Suprapubic skin (tissue), 4 donors: ENCODE measurements around the gene HECW1. TPM values are rescaled to one million over a fixed set of nuclear protein-coding genes. Genes with fewer than 3 reads are reported as not detected.

Experiments
- DNase-seq, 2 donors: peaks; one replicate each; pipeline ENCODE4 v3.0.0-alpha.2; 2019; ENCODE audit warnings: low spot score in 2 of 2
- H3K27ac ChIP-seq: fragments of 200-600 bp; sonication (generic); one replicate; pipeline ENCODE4 v1.5.1; 2019
- H3K27me3 ChIP-seq: fragments of 200-600 bp; sonication (generic); one replicate; pipeline ENCODE4 v1.5.1; 2019
- H3K36me3 ChIP-seq: fragments of 200-600 bp; sonication (generic); one replicate; pipeline ENCODE4 v1.5.1; 2019
- H3K4me1 ChIP-seq: fragments of 200-600 bp; sonication (generic); one replicate; pipeline ENCODE4 v1.5.1; 2019
- H3K4me3 ChIP-seq: fragments of 200-600 bp; sonication (generic); one replicate; pipeline ENCODE4 v1.5.1; 2019; ENCODE audit warnings: mild to moderate bottlenecking
- H3K9me3 ChIP-seq: fragments of 200-600 bp; sonication (generic); one replicate; pipeline ENCODE4 v1.5.1; 2019
- CTCF ChIP-seq, 2 donors: fragments of 200-600 bp in 1 of 2; fragments of 450-650 bp in 1 of 2; sonication (generic) in 1 of 2; IDR thresholded peaks; one replicate each; pipeline ENCODE4 v1.5.1; 2016 to 2019; ENCODE audit warnings: antibody characterized with exemption in 2 of 2, mild to moderate bottlenecking in 1 of 2, moderate library complexity in 1 of 2
- EP300 ChIP-seq: sonication (generic); formaldehyde crosslinking; IDR thresholded peaks from one replicate; pipeline ENCODE4 v1.6.1; 2017; ENCODE audit warnings: antibody characterized with exemption
- POLR2A ChIP-seq, 2 donors: fragments of 450-650 bp; IDR thresholded peaks; one replicate each; pipeline ENCODE4 v1.6.1; 2017; ENCODE audit warnings: antibody characterized with exemption in 2 of 2, mild to moderate bottlenecking in 2 of 2, moderate library complexity in 2 of 2
- POLR2AphosphoS5 ChIP-seq, 3 donors: sonication (generic); formaldehyde crosslinking; IDR thresholded peaks; one replicate each; pipeline ENCODE4 v1.6.1; 2017; ENCODE audit warnings: antibody characterized with exemption in 3 of 3
- WGBS: methylation state at CpG from one replicate; pipeline ENCODE4 v1.1.5; 2018; 5-methylcytosine and 5-hydroxymethylcytosine counted together
- total RNA-seq, 4 donors: library from RNA; depleted of rRNA; stranded (reverse); fragments of >200 nt; gene quantifications; one replicate each; pipeline ENCODE4 v1.1.0, GENCODE V29; 2016

HECW1 gene
- total RNA-seq, 4 donors from 2014 or later: 0.17 to 0.73 (median 0.32) TPM; not detected in 1

- H3K36me3 ChIP-seq: no peaks in the 10 kb centered on the region
- WGBS: 19% methylated on average over 17 of the region's 36 CpGs
- peaks cover 22% of the 10 kb centered on the region for H3K4me1 ChIP-seq
- no peak for DNase-seq
- TF ChIP-seq CTCF (IDR thresholded peaks at IDR 0.05) (no peak), EP300 (no peak)
- no peaks in the 10 kb centered on the region for H3K9me3 ChIP-seq
- H3K27ac ChIP-seq: no peak overlapping the region
- peak overlapping the region; percentile 47 for H3K4me3 ChIP-seq
- H3K27me3 ChIP-seq: peaks cover 81% of the 10 kb centered on the region
Measured at GRCh38 chr7:43113622-43114457, 1.4 kb downstream of the HECW1 start.

GRCh38 chr7:43114458-43114780 is 2.0 kb downstream of the HECW1 start:
- no peak overlapping the region for H3K4me3 ChIP-seq
- no peak for TF ChIP-seq POLR2AphosphoS5 (IDR thresholded peaks at IDR 0.05)
- no peak for TF ChIP-seq POLR2A (IDR thresholded peaks at IDR 0.05)
- no peak for TF ChIP-seq CTCF (IDR thresholded peaks at IDR 0.05)
- TF ChIP-seq EP300: no peak

GRCh38 chr7:43116451-43116850 is 4.0 kb downstream of the HECW1 start:
- no peak overlapping the region for H3K4me3 ChIP-seq
- no peak overlapping the region for H3K27ac ChIP-seq
- WGBS: 83% methylated on average over 2 of the region's 2 CpGs
- TF ChIP-seq POLR2A (IDR thresholded peaks at IDR 0.05) (no peak), POLR2AphosphoS5 (IDR thresholded peaks at IDR 0.05) (no peak), CTCF (IDR thresholded peaks at IDR 0.05) (no peak)
- H3K27me3 ChIP-seq: peaks cover 84% of the 10 kb centered on the region
- no peaks in the 10 kb centered on the region for H3K9me3 ChIP-seq
- no peaks in the 10 kb centered on the region for H3K36me3 ChIP-seq
- DNase-seq: no peak
- H3K4me1 ChIP-seq: peaks cover 22% of the 10 kb centered on the region

More at GRCh38 chr7:43114458-43114780, 2.0 kb downstream of the HECW1 start:
- no peak for DNase-seq
- Histone ChIP-seq H3K36me3 (no peaks in the 10 kb centered on the region), H3K27me3 (peaks cover 85% of the 10 kb centered on the region), H3K4me1 (peaks cover 22% of the 10 kb centered on the region), H3K9me3 (no peaks in the 10 kb centered on the region), H3K27ac (no peak overlapping the region)
- WGBS: 11% methylated on average over 3 of the region's 3 CpGs

- no peak for DNase-seq
- no peak overlapping the region for H3K27ac ChIP-seq
- no peak for TF ChIP-seq POLR2AphosphoS5 (IDR thresholded peaks at IDR 0.05)
- no peak for TF ChIP-seq POLR2A (IDR thresholded peaks at IDR 0.05)
- TF ChIP-seq CTCF (IDR thresholded peaks at IDR 0.05): no peak
- TF ChIP-seq EP300: no peak
- H3K9me3 ChIP-seq: no peaks in the 10 kb centered on the region
- 48% methylated on average over 1 of the region's 1 CpG for WGBS
- no peak overlapping the region for H3K4me3 ChIP-seq
- peaks cover 83% of the 10 kb centered on the region for H3K27me3 ChIP-seq
- no peaks in the 10 kb centered on the region for H3K36me3 ChIP-seq
- H3K4me1 ChIP-seq: peaks cover 22% of the 10 kb centered on the region
Measured at GRCh38 chr7:43117095-43117494, 4.6 kb downstream of the HECW1 start.

GRCh38 chr7:43117861-43118260 is 5.4 kb downstream of the HECW1 start:
- no peak overlapping the region for H3K27ac ChIP-seq
- DNase-seq: no peak
- H3K4me1 ChIP-seq: peaks cover 14% of the 10 kb centered on the region
- 91% methylated on average over 4 of the region's 4 CpGs for WGBS
- H3K4me3 ChIP-seq: no peak overlapping the region
- H3K36me3 ChIP-seq: no peaks in the 10 kb centered on the region
- no peak for TF ChIP-seq POLR2A (IDR thresholded peaks at IDR 0.05)
- no peak for TF ChIP-seq EP300
- TF ChIP-seq POLR2AphosphoS5 (IDR thresholded peaks at IDR 0.05): no peak
- TF ChIP-seq CTCF (IDR thresholded peaks at IDR 0.05): no peak
- peaks cover 78% of the 10 kb centered on the region for H3K27me3 ChIP-seq
- H3K9me3 ChIP-seq: no peaks in the 10 kb centered on the region
